ENCODE data around the gene ENG. TPM values are rescaled to one million over a fixed set of nuclear protein-coding genes. Genes with fewer than 3 reads are reported as not detected.
A peak's percentile ranks its signal among the peaks of the same experiment; 100 is the strongest.

The ENG gene
- 0.46 TPM for polyA plus RNA-seq (2013, experiment 1 of 4)
- polyA plus RNA-seq (2013, experiment 2 of 4): 0.44 TPM
- 0.43 TPM for polyA plus RNA-seq (2013, experiment 3 of 4)
- polyA plus RNA-seq (2013, experiment 4 of 4): 0.53 TPM

DNA sequence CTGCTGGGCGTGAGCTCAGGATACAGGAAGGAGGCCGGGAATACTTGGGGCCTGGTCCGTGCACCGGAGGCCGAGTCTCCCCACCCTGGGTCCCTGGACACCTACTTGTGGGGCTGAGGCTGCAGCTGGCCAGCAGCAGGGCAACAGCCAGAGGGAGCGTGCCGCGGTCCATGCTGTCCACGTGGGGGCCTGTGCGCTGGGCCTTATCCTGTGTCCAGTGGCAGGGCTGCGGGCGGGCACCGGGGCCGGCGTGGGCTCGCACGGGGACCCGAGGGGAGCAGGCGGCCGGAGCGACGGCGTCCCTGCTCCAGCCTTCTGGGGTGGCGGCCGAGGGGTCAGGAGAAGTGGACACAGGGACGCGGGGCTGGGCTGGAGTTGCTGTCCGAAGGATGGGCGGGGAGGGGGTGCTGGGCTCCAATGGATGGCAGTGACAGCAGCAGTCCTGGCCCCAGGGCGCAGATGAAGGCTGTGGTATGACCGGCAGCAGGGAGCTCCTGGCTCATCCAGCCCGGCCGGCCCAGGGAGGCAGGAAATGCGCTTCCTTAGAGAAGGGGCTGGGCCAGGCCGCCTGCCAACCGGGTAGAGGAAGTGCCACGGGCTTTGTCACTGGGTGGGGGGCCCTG, at the start of gene ENG:
Gene ENG (minus strand): TSS at position 475 of the 623 bp plus-strand sequence. CDS start 303 bp downstream, at position 172.
- Histone ChIP-seq H3K36me3 (ENCODE audit: control insufficient read depth, insufficient read depth, low read length) (no peaks in the 10 kb centered on the region), H3K27ac (ENCODE audit: insufficient read depth, low read depth, low read length, poor library complexity, severe bottlenecking) (no peak within 1 kb of the TSS), H3K4me1 (ENCODE audit: control insufficient read depth, insufficient read depth, low read length) (peaks cover 3% of the 10 kb centered on the region), H3K9me3 (ENCODE audit: control insufficient read depth, low read length) (no peaks in the 10 kb centered on the region), H3K4me3 (ENCODE audit: insufficient read depth, low read depth, low read length) (no peak within 1 kb of the TSS), H3K27me3 (ENCODE audit: control insufficient read depth, insufficient read depth, low read length, poor library complexity, severe bottlenecking) (no peaks in the 10 kb centered on the region)
- WGBS, 2 experiments: 79 to 82% methylated on average over 34 to 37 of the region's 37 CpGs

DNA sequence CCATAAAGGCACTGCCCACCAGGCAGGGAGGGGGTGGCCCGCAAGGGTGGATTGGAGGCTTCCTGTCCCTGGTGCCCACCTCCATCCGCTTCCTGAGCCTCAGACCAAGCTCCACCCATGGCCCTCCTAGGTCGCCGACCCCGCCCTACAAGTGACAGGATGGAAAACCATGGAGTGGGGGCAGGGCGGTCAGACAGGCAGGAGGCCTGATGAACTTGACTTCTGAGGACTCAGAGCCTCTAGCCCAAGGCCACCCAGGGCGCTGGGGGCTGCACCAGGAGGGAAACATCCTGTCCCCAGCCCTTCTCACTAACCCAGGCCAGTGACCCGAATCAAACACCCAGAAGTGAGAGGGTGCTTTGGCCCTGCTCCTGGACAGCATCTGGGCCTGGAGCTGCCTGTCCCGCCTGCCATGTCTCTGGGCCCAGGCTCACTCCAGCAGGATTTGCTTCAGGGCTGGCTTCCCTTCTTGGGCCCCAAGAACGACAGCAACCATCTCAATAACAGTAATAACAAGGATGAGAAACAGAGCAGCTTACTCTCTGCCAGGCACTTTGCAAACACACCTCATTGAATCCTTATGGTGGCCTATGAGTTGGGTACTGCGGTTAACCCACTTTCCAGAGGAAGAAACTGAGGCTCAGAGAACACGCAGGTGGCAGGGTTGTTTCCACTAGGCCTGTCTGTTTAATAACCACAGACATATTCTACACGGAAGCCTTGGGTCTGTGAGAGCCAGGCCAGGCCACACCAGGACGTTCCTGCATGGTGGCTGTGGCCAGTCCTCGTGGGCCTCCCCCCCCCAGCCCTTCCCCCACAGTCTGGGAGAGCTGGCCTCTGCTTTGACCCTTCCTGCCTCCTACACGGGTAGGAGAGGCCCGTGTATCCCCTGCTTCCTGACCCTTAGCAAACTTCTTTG, 49.4 kb upstream of the ENG start:
- Histone ChIP-seq H3K9me3 (ENCODE audit: control insufficient read depth, low read length) (no peaks in the 10 kb centered on the region), H3K4me3 (ENCODE audit: insufficient read depth, low read depth, low read length) (no peak overlapping the region), H3K4me1 (ENCODE audit: control insufficient read depth, insufficient read depth, low read length) (peaks cover 13% of the 10 kb centered on the region), H3K27me3 (ENCODE audit: control insufficient read depth, insufficient read depth, low read length, poor library complexity, severe bottlenecking) (no peaks in the 10 kb centered on the region), H3K36me3 (ENCODE audit: control insufficient read depth, insufficient read depth, low read length) (no peaks in the 10 kb centered on the region), H3K27ac (ENCODE audit: insufficient read depth, low read depth, low read length, poor library complexity, severe bottlenecking) (no peak overlapping the region)
- WGBS, 2 experiments: 60 to 63% methylated on average over 17 of the region's 17 CpGs

DNA sequence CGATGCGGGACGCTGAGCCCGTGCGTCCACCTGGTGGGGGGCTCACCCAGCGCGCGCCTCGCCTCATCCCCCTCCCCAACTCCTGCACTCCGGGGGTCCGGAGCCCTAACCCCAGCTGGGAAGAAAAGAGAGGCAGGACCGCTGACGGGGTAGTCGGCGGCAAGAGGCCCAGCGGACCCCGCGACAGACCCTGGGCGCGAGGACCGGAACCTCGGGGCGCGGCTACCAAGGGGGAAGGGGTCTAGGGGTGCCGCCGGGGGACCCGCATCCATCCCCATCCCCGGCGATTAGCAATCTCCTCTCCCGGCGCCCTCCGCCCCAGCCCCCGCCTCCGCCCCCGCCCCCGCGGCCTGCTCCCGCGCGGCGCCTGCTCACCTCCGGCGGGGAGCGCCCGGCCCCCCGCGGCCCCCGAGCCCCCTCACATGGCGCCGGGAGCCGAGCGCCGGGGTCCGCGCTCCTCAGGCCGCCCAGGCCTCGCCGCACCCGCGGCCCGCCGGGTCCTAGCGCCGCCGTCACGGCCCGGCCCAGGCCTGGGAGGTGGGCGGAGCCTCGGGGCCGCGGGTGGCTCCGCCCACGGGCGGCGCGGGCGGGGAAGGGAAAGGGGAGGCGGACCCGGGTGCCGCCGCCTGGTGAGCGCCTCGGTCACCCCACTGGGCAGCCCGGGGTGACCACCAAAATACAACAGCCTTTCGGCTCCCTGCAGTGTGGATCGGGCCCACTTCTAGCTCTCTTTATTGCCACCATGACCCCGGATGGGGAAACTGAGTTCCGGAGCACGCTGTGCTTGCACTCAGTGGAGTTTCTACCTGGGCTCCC, 44.9 kb upstream of the ENG start, which contains the start of gene ST6GALNAC6:
Gene ST6GALNAC6 (minus strand): TSS at position 476 of the 816 bp plus-strand sequence. CDS start 1,622 bp downstream, outside the sequence.
- WGBS, 2 experiments: 2% methylated on average over 88 to 89 of the region's 89 CpGs
- H3K4me3 ChIP-seq (ENCODE audit: insufficient read depth, low read depth, low read length): peak within 1 kb of the TSS; percentile 84
- no peaks in the 10 kb centered on the region for H3K9me3 ChIP-seq (ENCODE audit: control insufficient read depth, low read length)
- peaks cover 21% of the 10 kb centered on the region for H3K4me1 ChIP-seq (ENCODE audit: control insufficient read depth, insufficient read depth, low read length)
- H3K36me3 ChIP-seq (ENCODE audit: control insufficient read depth, insufficient read depth, low read length): peaks cover 17% of the 10 kb centered on the region
- no peak within 1 kb of the TSS for H3K27ac ChIP-seq (ENCODE audit: insufficient read depth, low read depth, low read length, poor library complexity, severe bottlenecking)
- H3K27me3 ChIP-seq (ENCODE audit: control insufficient read depth, insufficient read depth, low read length, poor library complexity, severe bottlenecking): no peaks in the 10 kb centered on the region

DNA sequence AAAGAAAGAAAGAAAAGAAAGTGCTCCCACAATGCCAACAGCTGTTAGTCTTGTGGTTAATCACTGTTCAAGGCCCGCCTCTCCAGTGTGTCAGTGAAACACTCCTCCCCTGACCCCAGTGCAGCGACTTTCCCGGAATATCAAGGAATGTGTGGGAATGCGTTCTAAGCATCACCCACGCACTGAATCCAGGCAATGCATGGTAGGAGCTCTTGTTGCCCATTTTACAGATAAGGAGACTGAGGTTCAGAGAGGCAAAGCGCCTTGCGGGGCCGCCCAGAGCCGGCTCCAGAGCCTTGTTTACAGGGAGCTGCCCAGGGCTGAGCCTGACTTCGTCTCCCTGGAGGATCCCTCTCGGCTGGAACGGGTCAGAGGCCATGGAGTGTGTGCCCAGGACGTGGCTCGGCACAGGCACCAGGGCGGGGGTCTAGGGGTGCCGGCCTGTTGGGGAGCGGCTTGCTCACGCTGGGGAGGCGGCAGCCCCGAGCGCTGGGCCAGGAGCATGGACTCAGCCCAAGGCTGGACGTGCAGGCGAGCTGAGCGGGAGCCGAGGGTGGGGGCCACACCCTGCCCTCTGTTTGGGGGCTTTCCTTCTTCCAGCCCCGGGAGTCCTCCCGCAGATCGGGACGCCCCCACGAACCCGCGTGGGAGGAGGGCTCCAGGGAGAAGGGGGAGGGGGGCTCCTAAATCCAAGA, 44.1 kb upstream of the ENG start:
- Histone ChIP-seq H3K4me1 (ENCODE audit: control insufficient read depth, insufficient read depth, low read length) (peaks cover 14% of the 10 kb centered on the region), H3K27ac (ENCODE audit: insufficient read depth, low read depth, low read length, poor library complexity, severe bottlenecking) (no peak overlapping the region), H3K9me3 (ENCODE audit: control insufficient read depth, low read length) (no peaks in the 10 kb centered on the region), H3K36me3 (ENCODE audit: control insufficient read depth, insufficient read depth, low read length) (peaks cover 25% of the 10 kb centered on the region), H3K4me3 (ENCODE audit: insufficient read depth, low read depth, low read length) (peak overlapping the region; percentile 84), H3K27me3 (ENCODE audit: control insufficient read depth, insufficient read depth, low read length, poor library complexity, severe bottlenecking) (no peaks in the 10 kb centered on the region)
- WGBS, 2 experiments: 22 to 23% methylated on average over 32 of the region's 32 CpGs

DNA sequence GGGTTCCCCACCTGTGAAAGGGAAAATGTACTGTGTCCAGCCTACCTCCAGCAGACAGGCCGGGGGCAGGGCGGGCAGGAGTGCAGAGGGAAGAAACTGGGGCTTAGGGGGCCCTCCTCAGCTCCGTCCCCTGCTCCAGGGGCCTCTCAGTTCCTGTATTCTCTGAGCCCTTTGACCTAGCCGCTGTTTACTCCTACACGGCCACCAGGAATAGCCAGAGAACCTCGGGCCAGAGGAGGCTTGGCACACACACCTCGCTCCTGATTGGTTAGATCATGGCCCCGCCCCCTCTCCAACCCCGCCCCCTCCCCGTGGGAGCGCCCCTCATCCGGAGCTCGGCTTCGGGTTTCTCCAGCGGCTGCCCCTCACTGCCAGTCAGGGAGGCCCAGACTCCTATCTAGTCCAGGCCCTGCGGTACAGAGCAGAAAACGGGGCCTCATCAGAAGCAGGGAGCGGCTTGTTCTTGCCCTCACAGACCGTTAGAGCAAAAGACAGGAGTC, 42.8 kb upstream of the ENG start:
- no peaks in the 10 kb centered on the region for H3K9me3 ChIP-seq (ENCODE audit: control insufficient read depth, low read length)
- 4 to 6% methylated on average over 19 of the region's 19 CpGs for WGBS, 2 experiments
- H3K27me3 ChIP-seq (ENCODE audit: control insufficient read depth, insufficient read depth, low read length, poor library complexity, severe bottlenecking): no peaks in the 10 kb centered on the region
- peaks cover 35% of the 10 kb centered on the region for H3K36me3 ChIP-seq (ENCODE audit: control insufficient read depth, insufficient read depth, low read length)
- peaks cover 14% of the 10 kb centered on the region for H3K4me1 ChIP-seq (ENCODE audit: control insufficient read depth, insufficient read depth, low read length)
- peak overlapping the region; percentile 29 for H3K4me3 ChIP-seq (ENCODE audit: insufficient read depth, low read depth, low read length)
- H3K27ac ChIP-seq (ENCODE audit: insufficient read depth, low read depth, low read length, poor library complexity, severe bottlenecking): peak overlapping the region; percentile 76

DNA sequence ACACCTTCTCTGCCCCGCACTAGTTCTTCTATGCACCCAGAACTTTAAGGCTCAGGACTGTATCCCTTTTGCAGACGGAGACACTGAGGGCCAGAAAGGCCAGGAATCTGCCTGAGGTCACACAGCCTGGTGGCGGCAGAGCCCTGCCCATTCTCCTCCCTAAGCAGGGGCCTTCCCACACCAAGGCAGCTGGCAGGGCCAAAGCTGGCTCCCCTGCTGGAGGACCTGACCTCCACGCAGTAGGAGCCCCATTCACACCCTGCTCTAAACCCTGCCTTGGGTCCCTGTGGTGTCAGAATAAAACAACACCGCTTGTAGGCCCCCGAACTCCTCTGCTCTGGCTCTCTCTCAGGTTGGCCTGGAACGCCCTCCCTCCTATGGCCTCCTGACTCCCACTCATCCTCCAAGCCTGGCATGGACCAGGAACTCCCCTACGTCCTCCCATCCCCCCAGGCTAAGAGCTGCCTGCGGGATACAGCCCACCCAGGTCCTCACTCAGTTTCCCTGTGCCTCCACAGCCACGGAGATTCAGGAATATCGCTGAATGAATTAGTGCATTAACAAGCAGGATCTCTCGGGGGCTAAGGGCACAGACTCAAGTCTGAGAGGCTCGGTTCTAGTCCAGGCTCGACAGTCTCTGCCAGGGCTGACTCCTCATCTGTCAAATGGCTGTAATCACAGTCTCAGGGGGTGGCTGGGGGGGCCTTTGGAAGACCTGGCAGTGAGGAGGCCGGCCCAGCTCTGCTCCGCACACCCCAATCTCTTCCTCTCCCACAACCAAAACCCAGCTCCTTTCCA, 42.1 kb upstream of the ENG start:
- no peaks in the 10 kb centered on the region for H3K9me3 ChIP-seq (ENCODE audit: control insufficient read depth, low read length)
- 71% methylated on average over 16 of the region's 16 CpGs for WGBS, 2 experiments
- peaks cover 14% of the 10 kb centered on the region for H3K4me1 ChIP-seq (ENCODE audit: control insufficient read depth, insufficient read depth, low read length)
- peak overlapping the region; percentile 4 for H3K27ac ChIP-seq (ENCODE audit: insufficient read depth, low read depth, low read length, poor library complexity, severe bottlenecking)
- H3K4me3 ChIP-seq (ENCODE audit: insufficient read depth, low read depth, low read length): peak overlapping the region; percentile 29
- H3K27me3 ChIP-seq (ENCODE audit: control insufficient read depth, insufficient read depth, low read length, poor library complexity, severe bottlenecking): no peaks in the 10 kb centered on the region
- H3K36me3 ChIP-seq (ENCODE audit: control insufficient read depth, insufficient read depth, low read length): peaks cover 35% of the 10 kb centered on the region

DNA sequence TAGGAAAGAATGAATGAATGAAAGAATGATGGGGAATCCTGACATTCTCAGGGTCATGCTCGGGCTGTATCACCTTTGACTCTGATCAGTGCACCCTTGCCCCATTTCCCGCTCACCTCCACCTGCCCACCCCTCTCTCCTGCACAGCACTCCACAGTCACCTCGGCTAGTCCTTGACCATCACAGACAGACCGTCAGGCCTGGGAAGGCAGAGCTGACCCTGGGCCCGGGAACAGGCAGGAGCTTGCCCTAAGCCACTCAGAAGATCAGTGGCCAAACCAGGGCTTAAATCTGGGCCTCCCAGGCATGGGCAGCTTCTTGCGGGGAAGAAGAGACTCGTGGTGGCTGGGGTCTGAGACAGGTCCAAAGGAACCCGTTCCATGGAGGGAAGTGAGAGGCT, 41.4 kb upstream of the ENG start:
- WGBS, 2 experiments: 95% methylated on average over 8 of the region's 8 CpGs
- Histone ChIP-seq H3K4me3 (ENCODE audit: insufficient read depth, low read depth, low read length) (no peak overlapping the region), H3K27me3 (ENCODE audit: control insufficient read depth, insufficient read depth, low read length, poor library complexity, severe bottlenecking) (no peaks in the 10 kb centered on the region), H3K36me3 (ENCODE audit: control insufficient read depth, insufficient read depth, low read length) (peaks cover 39% of the 10 kb centered on the region), H3K4me1 (ENCODE audit: control insufficient read depth, insufficient read depth, low read length) (peaks cover 14% of the 10 kb centered on the region), H3K9me3 (ENCODE audit: control insufficient read depth, low read length) (no peaks in the 10 kb centered on the region), H3K27ac (ENCODE audit: insufficient read depth, low read depth, low read length, poor library complexity, severe bottlenecking) (no peak overlapping the region)

DNA sequence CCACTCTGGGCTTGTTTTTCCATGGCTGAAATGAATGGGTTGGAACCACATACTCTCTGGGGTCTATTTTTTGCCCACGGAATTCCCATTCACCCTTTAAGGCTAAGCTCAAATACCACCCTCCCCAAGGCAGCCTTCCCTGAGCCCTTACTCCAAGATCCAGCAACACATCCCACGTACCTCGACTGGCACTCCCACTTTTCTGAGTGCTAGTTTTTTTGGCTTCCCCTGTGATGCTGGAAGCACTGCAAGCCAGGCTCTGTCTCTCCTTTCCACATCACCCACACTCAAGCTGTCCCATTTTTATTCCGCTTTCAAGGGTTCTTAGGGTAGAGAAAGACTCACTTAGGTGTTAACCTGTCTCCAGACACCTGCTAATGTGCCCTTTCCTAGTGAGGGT, 38.9 kb upstream of the ENG start:
- Histone ChIP-seq H3K4me1 (ENCODE audit: control insufficient read depth, insufficient read depth, low read length) (peaks cover 14% of the 10 kb centered on the region), H3K27ac (ENCODE audit: insufficient read depth, low read depth, low read length, poor library complexity, severe bottlenecking) (no peak overlapping the region), H3K9me3 (ENCODE audit: control insufficient read depth, low read length) (no peaks in the 10 kb centered on the region), H3K27me3 (ENCODE audit: control insufficient read depth, insufficient read depth, low read length, poor library complexity, severe bottlenecking) (no peaks in the 10 kb centered on the region), H3K36me3 (ENCODE audit: control insufficient read depth, insufficient read depth, low read length) (peaks cover 50% of the 10 kb centered on the region), H3K4me3 (ENCODE audit: insufficient read depth, low read depth, low read length) (no peak overlapping the region)
- WGBS, 2 experiments: 91 to 92% methylated on average over 4 of the region's 4 CpGs

DNA sequence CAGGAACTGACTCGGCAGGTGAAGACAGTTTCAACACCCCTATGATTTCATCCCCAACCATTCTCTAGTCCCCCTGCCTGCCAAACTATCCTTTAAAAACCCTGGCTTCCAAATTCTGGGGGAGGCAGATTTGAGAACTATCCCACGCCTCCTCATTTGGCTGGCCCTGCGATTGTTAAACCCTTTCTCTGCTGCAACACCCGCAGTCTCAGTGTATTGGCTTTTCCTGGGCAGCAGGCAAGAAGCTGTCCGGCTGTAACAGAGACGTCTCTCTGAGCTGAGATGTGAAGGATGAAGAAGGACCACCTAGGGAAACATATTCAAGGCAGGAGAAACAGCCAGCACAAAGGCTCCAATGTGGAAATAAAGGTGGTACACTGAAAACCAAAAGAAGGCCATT, 38.4 kb upstream of the ENG start:
- Histone ChIP-seq H3K27me3 (ENCODE audit: control insufficient read depth, insufficient read depth, low read length, poor library complexity, severe bottlenecking) (no peaks in the 10 kb centered on the region), H3K4me1 (ENCODE audit: control insufficient read depth, insufficient read depth, low read length) (peaks cover 13% of the 10 kb centered on the region), H3K36me3 (ENCODE audit: control insufficient read depth, insufficient read depth, low read length) (peaks cover 52% of the 10 kb centered on the region), H3K4me3 (ENCODE audit: insufficient read depth, low read depth, low read length) (no peak overlapping the region), H3K27ac (ENCODE audit: insufficient read depth, low read depth, low read length, poor library complexity, severe bottlenecking) (no peak overlapping the region), H3K9me3 (ENCODE audit: control insufficient read depth, low read length) (no peaks in the 10 kb centered on the region)
- 94 to 95% methylated on average over 6 of the region's 6 CpGs for WGBS, 2 experiments

Data from ectodermal cell (in vitro differentiated cells).